UCSD-AML1 (cell line): Measurements from ENCODE around the gene PFKFB3.

Experiments used
- DNase-seq: peaks from one replicate; lab custom pipeline; 2025; ENCODE audit not compliant: unreplicated experiment; lab: John Stamatoyannopoulos, UW

PFKFB3 gene

GRCh38 chr10:6219494-6219836, 16.7 kb downstream of the PFKFB3 start:
- no peak for DNase-seq

GRCh38 chr10:6220418-6221191, 17.9 kb downstream of the PFKFB3 start:
- DNase-seq, result no peak

- no peak for DNase-seq
These were observed 18.6 kb downstream of the PFKFB3 start for GRCh38 chr10:6221192-6221940.

GRCh38 chr10:6221971-6222751, 19.4 kb downstream of the PFKFB3 start:
- DNase-seq, result no peak

GRCh38 chr10:6222755-6223154, 20.0 kb downstream of the PFKFB3 start:
- no peak for DNase-seq

GRCh38 chr10:6223981-6224380, 21.2 kb downstream of the PFKFB3 start:
- DNase-seq, result no peak

- DNase-seq, result no peak
These were observed 22.0 kb downstream of the PFKFB3 start for GRCh38 chr10:6224781-6225180.

GRCh38 chr10:6225263-6225814, 22.6 kb downstream of the PFKFB3 start:
- DNase-seq, result no peak

GRCh38 chr10:6226216-6226615, 23.5 kb downstream of the PFKFB3 start:
- no peak for DNase-seq

- no peak for DNase-seq
These were observed 24.6 kb downstream of the PFKFB3 start for GRCh38 chr10:6227346-6227745.

- DNase-seq, result no peak
These were observed 25.3 kb downstream of the PFKFB3 start for GRCh38 chr10:6228010-6228511.

- DNase-seq, result no peak
These were observed 25.9 kb downstream of the PFKFB3 start for GRCh38 chr10:6228647-6229046.

- DNase-seq, result no peak
These were observed 26.6 kb downstream of the PFKFB3 start for GRCh38 chr10:6229290-6229689.

- DNase-seq, result no peak
These were observed 27.0 kb downstream of the PFKFB3 start for GRCh38 chr10:6229746-6230145.

GRCh38 chr10:6230315-6230714, 27.6 kb downstream of the PFKFB3 start:
- no peak for DNase-seq

GRCh38 chr10:6231146-6231545, 28.4 kb downstream of the PFKFB3 start:
- no peak for DNase-seq

- DNase-seq, result no peak
These were observed 29.0 kb downstream of the PFKFB3 start for GRCh38 chr10:6231730-6232129.

GRCh38 chr10:6232225-6232807, 29.6 kb downstream of the PFKFB3 start:
- DNase-seq, result no peak

GRCh38 chr10:6232846-6233724, 30.4 kb downstream of the PFKFB3 start:
- no peak for DNase-seq

- DNase-seq, result no peak
These were observed 31.1 kb downstream of the PFKFB3 start for GRCh38 chr10:6233725-6234277.
